Upper lobe of left lung (tissue), 6 donors: Measurements from ENCODE around the gene ALS2. TPM values are rescaled to one million over a fixed set of nuclear protein-coding genes. Genes with fewer than 3 reads are reported as not detected.

Experiments used
- ATAC-seq, 2 donors: fragments of 200-7000 bp; cut with Tn5 transposase; one replicate each; pipeline ENCODE4 v1.9.1; 2022; ENCODE audit warnings: mild to moderate bottlenecking in 2 of 2, moderate library complexity in 2 of 2; ENCODE audit not compliant: low FRiP score in 2 of 2
- DNase-seq, 2 donors: peaks; one replicate each; pipeline ENCODE4 v3.0.0-alpha.2; 2019 to 2020
- H3K27ac ChIP-seq, 4 donors: fragments of 200-600 bp; sonication (generic); one replicate each; pipeline ENCODE4 v1.5.1; 2016 to 2019
- H3K27me3 ChIP-seq, 4 donors: fragments of 200-600 bp; sonication (generic); one replicate each; pipeline ENCODE4 v1.5.1; 2017 to 2019
- H3K36me3 ChIP-seq, 4 donors: fragments of 200-600 bp; sonication (generic); one replicate each; pipeline ENCODE4 v1.5.1; 2016 to 2019
- H3K4me1 ChIP-seq, 4 donors: fragments of 200-600 bp; sonication (generic); one replicate each; pipeline ENCODE4 v1.5.1; 2018 to 2019
- H3K4me3 ChIP-seq, 4 donors: fragments of 200-600 bp; sonication (generic); one replicate each; pipeline ENCODE4 v1.5.1; 2017 to 2019; ENCODE audit warnings: mild to moderate bottlenecking in 2 of 4, moderate library complexity in 1 of 4
- H3K9me3 ChIP-seq, 4 donors: fragments of 200-600 bp; sonication (generic); one replicate each; pipeline ENCODE4 v1.5.1; 2018 to 2019
- EP300 ChIP-seq, 4 donors: sonication (generic); formaldehyde crosslinking; IDR thresholded peaks; one replicate each; pipeline ENCODE4 v1.5.1; 2017; ENCODE audit warnings: antibody characterized with exemption in 4 of 4, control low read depth in 2 of 4
- POLR2A ChIP-seq, 4 donors: fragments of 450-650 bp; IDR thresholded peaks; one replicate each; pipeline ENCODE4 v1.5.1; 2016 to 2017; ENCODE audit warnings: antibody characterized with exemption in 4 of 4, mild to moderate bottlenecking in 2 of 4
- POLR2AphosphoS5 ChIP-seq, 2 donors: sonication (generic); formaldehyde crosslinking; IDR thresholded peaks; one replicate each; pipeline ENCODE4 v1.5.1; 2017; ENCODE audit warnings: antibody characterized with exemption in 2 of 2
- WGBS, 2 donors: methylation state at CpG; one replicate each; pipeline ENCODE4 v1.1.5; 2017 to 2018; 5-methylcytosine and 5-hydroxymethylcytosine counted together
- total RNA-seq, 6 donors: library from RNA; depleted of rRNA in 4 of 6; stranded (reverse); fragments of >200 nt in 4 of 6; gene quantifications; one replicate each; pipeline versions ENCODE4 v1.1.0 to v1.2.1, GENCODE V29; 2016 to 2021
- TF ChIP-seq, protein P1 (sequence below), 6 experiments: fragments of 450-650 bp in 4 of 6; fragments of 200-600 bp in 2 of 6; sonication (generic) in 2 of 6; IDR thresholded peaks; one replicate each; pipeline ENCODE4 v1.5.1; 2016 to 2019; ENCODE audit warnings: antibody characterized with exemption in 6 of 6
- donor health status: DM: no; HTN: no; CAD: no; lungs with moderate emphysema.
- donor health status: DM: no; HTN: yes; CAD: no; lungs with severe emphysema.

Gene ALS2
- total RNA-seq, 6 donors from 2014 or later, result 16.5 to 27.8 (median 22.7) TPM

DNA sequence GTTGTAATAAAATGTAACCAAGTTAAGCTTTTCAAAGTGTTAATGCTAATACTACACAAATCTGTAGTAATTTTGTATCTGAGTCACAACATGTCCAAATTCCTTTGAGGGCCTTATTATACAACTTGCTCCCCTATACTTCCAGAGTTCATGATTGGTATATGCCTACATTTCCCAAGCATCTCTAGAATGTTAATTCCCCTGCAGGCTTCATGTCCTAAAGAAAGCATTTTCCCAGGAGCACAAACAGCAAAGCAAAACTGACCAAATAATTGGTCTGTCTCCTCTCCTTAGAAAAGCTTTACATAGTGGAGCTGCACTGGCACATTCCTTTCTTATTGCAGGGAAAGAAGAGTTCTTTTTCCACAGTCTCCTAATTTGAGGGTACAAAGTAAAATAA lies 3.7 kb downstream of the ALS2 start:
- Histone ChIP-seq H3K4me3 (no peak overlapping the region), H3K36me3 (no peaks in the 10 kb centered on the region), H3K9me3 (no peaks in the 10 kb centered on the region), H3K4me1 (peaks cover 11 to 23% (median 19%) of the 10 kb centered on the region in 4 donors), H3K27me3 (no peaks in the 10 kb centered on the region), H3K27ac (no peak overlapping the region)
- TF ChIP-seq POLR2AphosphoS5 (IDR thresholded peaks at IDR 0.05), result no peak
- no peak for TF ChIP-seq POLR2A (IDR thresholded peaks at IDR 0.05)
- TF ChIP-seq, protein P1, sequence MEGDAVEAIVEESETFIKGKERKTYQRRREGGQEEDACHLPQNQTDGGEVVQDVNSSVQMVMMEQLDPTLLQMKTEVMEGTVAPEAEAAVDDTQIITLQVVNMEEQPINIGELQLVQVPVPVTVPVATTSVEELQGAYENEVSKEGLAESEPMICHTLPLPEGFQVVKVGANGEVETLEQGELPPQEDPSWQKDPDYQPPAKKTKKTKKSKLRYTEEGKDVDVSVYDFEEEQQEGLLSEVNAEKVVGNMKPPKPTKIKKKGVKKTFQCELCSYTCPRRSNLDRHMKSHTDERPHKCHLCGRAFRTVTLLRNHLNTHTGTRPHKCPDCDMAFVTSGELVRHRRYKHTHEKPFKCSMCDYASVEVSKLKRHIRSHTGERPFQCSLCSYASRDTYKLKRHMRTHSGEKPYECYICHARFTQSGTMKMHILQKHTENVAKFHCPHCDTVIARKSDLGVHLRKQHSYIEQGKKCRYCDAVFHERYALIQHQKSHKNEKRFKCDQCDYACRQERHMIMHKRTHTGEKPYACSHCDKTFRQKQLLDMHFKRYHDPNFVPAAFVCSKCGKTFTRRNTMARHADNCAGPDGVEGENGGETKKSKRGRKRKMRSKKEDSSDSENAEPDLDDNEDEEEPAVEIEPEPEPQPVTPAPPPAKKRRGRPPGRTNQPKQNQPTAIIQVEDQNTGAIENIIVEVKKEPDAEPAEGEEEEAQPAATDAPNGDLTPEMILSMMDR (IDR thresholded peaks at IDR 0.05), result no peak
- TF ChIP-seq EP300 (IDR thresholded peaks at IDR 0.05), result no peak
- DNase-seq (no peak), ATAC-seq (no peak)

DNA sequence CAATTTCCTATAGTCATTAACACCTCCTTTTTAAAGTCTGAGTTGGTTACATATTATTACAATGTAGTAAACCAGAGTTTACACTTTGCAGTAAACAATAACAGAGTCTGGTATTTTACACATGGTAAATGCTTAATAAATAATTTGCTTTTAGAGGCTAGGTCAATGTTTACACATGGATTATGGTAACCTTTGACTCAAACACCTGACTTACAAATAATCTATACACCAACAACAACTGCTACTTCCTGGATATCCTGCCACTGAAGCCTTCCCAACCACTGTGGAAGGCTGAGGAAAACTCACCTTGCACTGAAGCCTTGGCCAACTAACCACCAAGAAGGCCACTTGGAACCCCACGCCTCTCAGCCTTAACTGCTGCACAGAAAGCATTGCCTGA lies 5.4 kb downstream of the ALS2 start:
- no peak for ATAC-seq
- no peak for TF ChIP-seq EP300 (IDR thresholded peaks at IDR 0.05)
- Histone ChIP-seq H3K36me3 (no peaks in the 10 kb centered on the region), H3K27me3 (no peaks in the 10 kb centered on the region), H3K27ac (no peak overlapping the region), H3K4me1 (peaks cover 7 to 15% (median 13%) of the 10 kb centered on the region in 4 donors), H3K4me3 (no peak overlapping the region), H3K9me3 (no peaks in the 10 kb centered on the region)
- no peak for DNase-seq
- WGBS, 2 donors, result 96 to 100% methylated on average over 1 of the region's 1 CpG

DNA sequence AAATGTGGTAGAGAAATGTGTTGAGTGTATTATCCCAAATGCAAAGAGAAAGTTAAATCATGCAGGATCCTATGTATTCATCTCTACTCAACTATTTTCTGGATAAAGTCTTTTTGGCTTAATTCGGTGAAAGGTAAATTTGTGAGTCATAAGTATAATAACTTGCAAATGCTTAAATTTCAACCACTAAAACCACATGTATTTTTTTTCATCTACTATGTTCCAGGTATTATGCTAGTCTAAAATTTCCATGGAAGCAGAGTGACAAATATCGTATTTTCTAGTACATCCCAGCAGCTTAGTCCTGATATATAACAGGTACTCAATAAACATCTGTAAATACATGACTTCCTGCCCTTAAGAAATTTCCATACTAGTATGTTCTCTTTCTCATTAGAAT lies 6.2 kb downstream of the ALS2 start:
- Histone ChIP-seq H3K4me1 (peaks cover 0 to 9% (median 7%) of the 10 kb centered on the region in 4 donors), H3K9me3 (no peaks in the 10 kb centered on the region), H3K4me3 (no peak overlapping the region), H3K36me3 (no peaks in the 10 kb centered on the region), H3K27me3 (no peaks in the 10 kb centered on the region), H3K27ac (no peak overlapping the region)
- TF ChIP-seq POLR2AphosphoS5 (IDR thresholded peaks at IDR 0.05), result no peak
- TF ChIP-seq POLR2A (IDR thresholded peaks at IDR 0.05), result no peak
- TF ChIP-seq EP300 (IDR thresholded peaks at IDR 0.05), result no peak
- TF ChIP-seq, protein P1 (IDR thresholded peaks at IDR 0.05), result no peak
- no peak for ATAC-seq
- DNase-seq, result no peak
- 87 to 89% methylated on average over 2 of the region's 2 CpGs for WGBS, 2 donors

DNA sequence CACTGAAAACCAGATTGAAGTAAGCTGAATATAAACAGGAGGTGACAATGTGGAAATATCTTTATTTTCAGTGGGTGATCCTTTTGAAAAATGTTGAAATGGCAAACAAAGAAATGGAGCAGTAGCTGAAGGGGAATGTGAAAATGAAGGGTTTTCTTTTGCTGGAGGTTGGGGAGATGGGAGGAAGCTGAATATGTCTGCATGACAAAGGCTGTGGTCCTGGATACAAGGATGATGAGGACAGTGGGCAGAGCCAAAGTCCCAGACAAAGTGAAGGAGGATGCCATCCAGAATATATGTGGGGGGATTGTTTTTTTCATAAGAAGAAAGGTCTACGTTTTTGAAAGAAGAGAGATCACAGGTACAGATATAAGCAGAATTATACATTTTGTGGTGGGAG lies 6.7 kb downstream of the ALS2 start:
- H3K27me3 ChIP-seq, result no peaks in the 10 kb centered on the region
- no peaks in the 10 kb centered on the region for H3K9me3 ChIP-seq
- no peak overlapping the region for H3K27ac ChIP-seq
- peaks cover 0 to 5% (median 2%) of the 10 kb centered on the region in 4 donors for H3K4me1 ChIP-seq
- ATAC-seq (no peak), DNase-seq (no peak)
- no peak overlapping the region for H3K4me3 ChIP-seq
- no peak for TF ChIP-seq POLR2AphosphoS5 (IDR thresholded peaks at IDR 0.05)
- TF ChIP-seq EP300 (IDR thresholded peaks at IDR 0.05), result no peak
- H3K36me3 ChIP-seq, result no peaks in the 10 kb centered on the region
- 84 to 100% methylated on average over 1 of the region's 1 CpG for WGBS, 2 donors

DNA sequence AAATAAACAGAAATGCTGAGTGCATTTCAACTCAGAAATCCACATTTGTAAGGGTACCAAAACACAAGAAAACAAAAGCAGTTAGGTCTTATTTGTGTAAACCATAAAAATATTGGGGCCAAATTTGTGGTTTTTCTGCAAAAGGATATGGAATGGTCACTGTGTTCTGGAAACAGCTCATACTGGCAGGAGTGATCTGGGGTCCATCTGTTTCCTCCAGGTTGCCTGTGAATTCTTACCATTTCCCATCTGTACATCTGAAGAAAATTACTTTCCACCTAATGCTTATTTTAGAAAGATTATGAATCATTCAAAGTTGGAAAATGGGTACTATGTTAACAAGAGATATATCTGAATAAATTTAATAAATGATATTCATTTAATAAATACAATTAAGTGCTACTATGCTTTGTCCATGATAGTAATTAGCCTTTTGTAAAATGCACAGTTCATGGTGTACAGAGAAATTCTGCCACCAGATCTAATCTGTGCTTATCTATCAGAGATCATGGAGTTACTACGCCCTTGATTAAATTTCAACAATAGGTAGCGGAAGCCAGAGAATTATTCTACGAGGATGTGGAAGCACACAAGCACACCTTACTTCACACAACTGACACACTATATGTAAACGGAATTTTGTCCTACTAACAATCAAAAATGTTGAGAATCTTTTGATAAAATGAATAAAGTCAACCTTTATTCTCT lies 10.9 kb downstream of the ALS2 start:
- H3K27me3 ChIP-seq, result no peaks in the 10 kb centered on the region
- no peaks in the 10 kb centered on the region for H3K9me3 ChIP-seq
- peaks cover 0 to 19% (median 3%) of the 10 kb centered on the region in 4 donors for H3K36me3 ChIP-seq
- peaks cover 0 to 12% (median 4%) of the 10 kb centered on the region in 4 donors for H3K4me1 ChIP-seq
- TF ChIP-seq POLR2AphosphoS5 (IDR thresholded peaks at IDR 0.05) (no peak), POLR2A (IDR thresholded peaks at IDR 0.05) (no peak), EP300 (IDR thresholded peaks at IDR 0.05) (no peak)
- TF ChIP-seq, protein P1 (IDR thresholded peaks at IDR 0.05), result no peak
- DNase-seq (no peak), ATAC-seq (no peak)
- 63 to 76% methylated on average over 4 of the region's 4 CpGs for WGBS, 2 donors
- no peak overlapping the region for H3K27ac ChIP-seq
- H3K4me3 ChIP-seq, result no peak overlapping the region

DNA sequence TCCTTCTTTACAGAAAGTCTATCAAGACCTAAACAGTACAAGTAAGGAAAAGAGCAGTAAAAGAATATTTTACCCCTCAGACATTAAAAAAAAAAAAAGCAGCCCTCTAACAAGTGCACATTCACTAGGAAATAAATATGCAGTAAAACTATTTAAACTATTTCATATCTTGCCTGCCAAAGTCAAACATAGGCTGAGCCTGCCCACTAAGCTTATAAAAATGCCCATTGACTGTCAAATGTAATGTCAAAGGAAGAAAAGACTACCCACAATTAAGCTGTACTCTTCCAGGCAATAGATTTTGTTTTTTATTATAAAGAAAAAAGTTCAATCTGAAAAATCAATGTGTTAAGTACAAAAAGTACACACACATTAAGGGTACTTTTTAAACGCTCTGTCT lies 11.8 kb downstream of the ALS2 start:
- H3K4me3 ChIP-seq, result no peak overlapping the region
- no peaks in the 10 kb centered on the region for H3K27me3 ChIP-seq
- ATAC-seq (no peak), DNase-seq (no peak)
- peaks cover 0 to 12% (median 4%) of the 10 kb centered on the region in 4 donors for H3K4me1 ChIP-seq
- no peaks in the 10 kb centered on the region for H3K9me3 ChIP-seq
- TF ChIP-seq POLR2AphosphoS5 (IDR thresholded peaks at IDR 0.05), result no peak
- TF ChIP-seq, protein P1 (IDR thresholded peaks at IDR 0.05), result no peak
- TF ChIP-seq EP300 (IDR thresholded peaks at IDR 0.05), result no peak
- TF ChIP-seq POLR2A (IDR thresholded peaks at IDR 0.05), result no peak
- no peak overlapping the region for H3K27ac ChIP-seq
- H3K36me3 ChIP-seq, result peaks cover 0 to 22% (median 4%) of the 10 kb centered on the region in 4 donors
- WGBS, 2 donors, result 79 to 93% methylated on average over 1 of the region's 1 CpG
